ENCODE data around the gene PAX8.

The PAX8 gene

DNA sequence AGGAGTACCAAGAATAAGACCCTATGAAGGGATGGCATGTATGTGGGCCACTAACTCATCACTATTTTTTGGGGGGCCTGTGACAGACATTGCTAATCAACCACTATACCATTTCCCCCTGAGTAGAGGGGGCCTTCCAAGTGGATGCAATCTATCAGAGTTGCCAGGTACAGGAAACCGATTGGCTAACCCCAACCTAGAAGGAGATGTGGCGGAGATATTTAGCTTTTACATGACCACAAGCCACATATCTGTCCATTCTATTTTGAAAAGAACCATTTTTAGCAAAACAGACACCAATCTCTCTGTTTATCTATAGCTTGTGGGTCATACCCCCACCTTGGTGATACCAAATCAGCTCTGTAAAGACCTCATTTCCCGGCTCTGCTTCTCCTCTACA lies 51.0 kb downstream of the PAX8 start:
- Mint-ChIP-seq H3K4me3 (no peak overlapping the region), H3K36me3 (no peaks in the 10 kb centered on the region), H3K27ac (no peak overlapping the region), H3K27me3 (no peaks in the 10 kb centered on the region), H3K9me3 (no peaks in the 10 kb centered on the region), H3K4me1 (peaks cover 11% of the 10 kb centered on the region)
- ATAC-seq, result no peak

DNA sequence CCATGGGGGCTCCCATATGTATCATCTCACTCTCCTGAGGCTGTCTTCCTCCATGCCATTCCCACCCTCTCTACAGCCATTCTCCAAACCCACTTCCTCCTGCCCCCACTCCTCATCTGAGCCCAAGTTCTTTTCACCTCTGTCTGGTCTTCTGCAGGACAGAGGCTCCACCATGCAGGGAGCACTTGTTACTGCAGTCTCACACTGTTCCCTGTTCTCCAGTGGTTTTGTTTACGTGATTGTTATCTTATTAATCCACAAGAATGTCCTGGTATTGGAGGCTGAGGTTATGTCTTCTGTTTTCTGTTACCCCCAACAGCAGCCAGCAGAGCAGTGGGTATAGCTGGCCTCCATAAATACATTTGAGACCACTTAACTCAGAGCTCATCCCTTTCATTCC lies 51.4 kb downstream of the PAX8 start:
- no peaks in the 10 kb centered on the region for H3K27me3 Mint-ChIP-seq
- H3K27ac Mint-ChIP-seq, result no peak overlapping the region
- no peaks in the 10 kb centered on the region for H3K9me3 Mint-ChIP-seq
- H3K4me1 Mint-ChIP-seq, result peaks cover 11% of the 10 kb centered on the region
- no peaks in the 10 kb centered on the region for H3K36me3 Mint-ChIP-seq
- H3K4me3 Mint-ChIP-seq, result no peak overlapping the region
- no peak for ATAC-seq

DNA sequence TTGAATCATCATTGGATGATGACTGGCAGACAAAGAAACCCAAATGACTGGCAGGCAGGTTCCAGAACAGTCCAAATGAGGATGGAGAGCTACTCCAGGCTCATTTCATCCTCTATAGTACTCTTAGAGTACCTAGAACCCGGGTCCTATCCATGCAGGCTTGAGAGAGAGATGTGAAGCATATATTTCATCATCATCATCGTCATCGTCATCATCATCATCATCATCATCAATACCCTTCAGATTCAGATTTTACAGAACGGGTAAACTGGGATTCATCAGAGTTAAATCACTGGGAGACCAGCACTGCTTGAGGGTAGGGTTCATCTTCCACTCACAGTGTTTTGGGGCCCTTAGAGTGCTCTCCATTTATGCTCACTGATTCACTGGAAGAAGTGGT lies 52.3 kb downstream of the PAX8 start:
- Mint-ChIP-seq H3K36me3 (no peaks in the 10 kb centered on the region), H3K27me3 (no peaks in the 10 kb centered on the region), H3K27ac (no peak overlapping the region), H3K4me1 (peaks cover 11% of the 10 kb centered on the region), H3K9me3 (no peaks in the 10 kb centered on the region), H3K4me3 (no peak overlapping the region)
- no peak for ATAC-seq

DNA sequence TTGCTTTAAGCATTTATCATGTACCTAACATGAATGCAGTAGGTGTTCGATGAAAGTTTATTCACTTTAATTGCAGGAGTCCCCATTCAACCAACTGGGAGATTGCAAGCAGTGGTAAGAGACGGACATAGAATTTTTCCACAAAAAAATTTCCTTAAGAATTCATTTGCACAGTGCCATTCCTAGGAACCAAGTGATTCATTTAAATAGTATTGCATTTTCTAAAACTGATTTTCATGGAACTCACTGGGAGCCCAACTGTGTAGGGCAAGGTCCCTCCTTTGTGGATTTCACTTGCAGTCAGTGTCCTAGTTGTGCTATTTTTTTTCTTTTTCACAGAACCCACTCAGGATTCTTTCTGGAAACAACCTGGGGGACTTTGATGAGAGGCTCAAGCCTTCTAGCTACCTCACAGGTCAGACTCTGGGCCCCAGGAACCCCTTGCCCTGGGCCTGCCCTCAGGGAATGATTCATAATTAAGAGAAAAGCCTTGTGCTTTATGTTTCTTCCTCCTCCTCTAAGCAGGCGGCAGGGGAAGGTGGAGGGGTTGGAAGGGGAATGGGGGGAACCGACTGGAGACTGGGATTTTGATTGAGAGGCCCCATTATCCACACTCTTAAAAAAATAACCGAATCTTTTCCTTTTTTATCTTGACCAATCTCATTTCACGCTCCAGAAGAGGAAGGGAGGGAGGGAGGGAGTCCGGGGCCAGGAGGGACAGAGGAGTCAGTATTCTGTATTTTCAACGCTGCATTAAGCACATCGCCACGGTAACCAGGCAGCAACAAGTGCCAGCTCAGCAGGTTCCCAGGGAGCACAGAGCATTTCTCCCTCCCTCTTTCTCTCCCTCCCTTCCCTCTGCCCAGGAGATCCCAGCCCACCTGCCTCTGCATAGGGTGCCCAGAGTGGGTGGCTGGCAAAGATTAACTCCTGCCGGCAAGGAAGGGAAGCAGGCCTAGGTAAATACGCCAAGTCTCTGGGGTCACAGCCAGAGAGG lies 53.2 kb downstream of the PAX8 start:
- Mint-ChIP-seq H3K9me3 (no peaks in the 10 kb centered on the region), H3K4me1 (peaks cover 4% of the 10 kb centered on the region), H3K4me3 (no peak overlapping the region), H3K27ac (no peak overlapping the region), H3K36me3 (no peaks in the 10 kb centered on the region), H3K27me3 (no peaks in the 10 kb centered on the region)
- ATAC-seq, result no peak

DNA sequence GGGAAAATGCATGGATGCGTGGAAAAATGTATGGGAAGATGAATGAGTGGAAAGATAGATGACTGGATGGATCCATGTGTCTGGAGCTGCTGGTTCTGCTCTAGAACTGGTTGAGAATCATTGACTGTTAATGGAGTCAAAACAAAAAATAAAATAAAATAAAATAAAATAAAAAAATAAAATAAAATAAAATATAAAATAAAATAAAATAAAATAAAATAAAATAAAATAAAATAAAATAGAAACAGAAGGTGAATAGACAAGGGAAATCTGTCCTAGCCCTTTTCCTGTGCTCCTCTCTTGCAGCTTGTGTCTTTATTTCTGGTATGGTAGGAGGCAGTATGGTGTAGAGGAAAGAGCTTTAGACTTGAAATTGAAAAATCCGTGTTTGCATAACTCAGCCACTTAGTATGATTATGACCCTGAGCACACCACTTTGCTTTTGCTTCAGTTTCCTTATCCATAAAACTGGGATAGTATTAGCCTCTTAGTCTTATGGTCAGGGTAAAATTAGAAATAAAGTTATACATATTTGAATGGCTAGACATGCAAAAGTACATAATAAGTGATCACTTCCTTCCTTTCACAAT lies 54.0 kb downstream of the PAX8 start:
- no peaks in the 10 kb centered on the region for H3K36me3 Mint-ChIP-seq
- H3K9me3 Mint-ChIP-seq, result no peaks in the 10 kb centered on the region
- H3K4me3 Mint-ChIP-seq, result no peak overlapping the region
- H3K4me1 Mint-ChIP-seq, result no peaks in the 10 kb centered on the region
- no peak overlapping the region for H3K27ac Mint-ChIP-seq
- no peak for ATAC-seq
- no peaks in the 10 kb centered on the region for H3K27me3 Mint-ChIP-seq

DNA sequence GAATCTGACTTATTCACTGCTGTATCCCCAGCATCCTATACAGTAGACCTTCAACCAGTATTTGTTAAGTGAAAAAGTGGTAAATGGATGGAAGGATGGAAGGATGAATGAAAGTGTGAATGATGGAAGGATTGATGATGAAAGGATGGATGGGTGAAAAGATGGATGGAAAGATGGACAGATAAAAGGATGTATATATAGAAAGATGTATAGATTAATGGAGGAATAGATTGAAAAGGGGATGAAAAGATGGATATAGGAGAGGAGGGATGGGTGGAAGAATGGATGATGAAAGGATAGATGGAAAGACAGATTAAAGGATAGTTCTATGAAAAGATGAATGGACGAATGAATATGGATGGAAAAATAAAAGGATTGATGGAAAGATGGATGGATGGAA lies 54.9 kb downstream of the PAX8 start:
- H3K27me3 Mint-ChIP-seq, result no peaks in the 10 kb centered on the region

DNA sequence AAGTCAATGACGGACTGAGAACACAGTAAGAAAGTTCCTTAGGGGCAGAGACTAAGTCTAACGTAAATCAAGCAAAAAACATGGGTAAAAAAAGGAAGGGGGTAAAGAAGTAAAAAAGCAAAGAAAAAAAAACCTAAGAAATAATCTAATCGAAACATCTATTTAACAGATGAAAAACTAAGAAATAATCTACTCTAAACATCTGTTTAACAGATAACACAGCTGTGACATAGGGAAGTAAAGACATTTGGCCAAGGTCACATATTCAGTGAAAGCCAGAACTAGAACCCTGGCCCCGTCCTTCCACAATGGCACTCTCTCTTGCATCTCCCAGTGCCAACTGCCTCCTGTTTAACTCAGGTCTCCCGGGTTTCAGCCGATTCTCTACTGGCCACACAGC lies 56.9 kb downstream of the PAX8 start:
- H3K36me3 Mint-ChIP-seq, result no peaks in the 10 kb centered on the region
- H3K27ac Mint-ChIP-seq, result no peak overlapping the region
- ATAC-seq, result no peak
- H3K27me3 Mint-ChIP-seq, result no peaks in the 10 kb centered on the region
- H3K9me3 Mint-ChIP-seq, result no peaks in the 10 kb centered on the region
- H3K4me3 Mint-ChIP-seq, result no peak overlapping the region
- peaks cover 13% of the 10 kb centered on the region for H3K4me1 Mint-ChIP-seq

More for the DNA sequence above, 54.9 kb downstream of the PAX8 start:
- Mint-ChIP-seq H3K27ac (no peak overlapping the region), H3K4me3 (no peak overlapping the region), H3K4me1 (no peaks in the 10 kb centered on the region), H3K36me3 (no peaks in the 10 kb centered on the region), H3K9me3 (no peaks in the 10 kb centered on the region)
- no peak for ATAC-seq

DNA sequence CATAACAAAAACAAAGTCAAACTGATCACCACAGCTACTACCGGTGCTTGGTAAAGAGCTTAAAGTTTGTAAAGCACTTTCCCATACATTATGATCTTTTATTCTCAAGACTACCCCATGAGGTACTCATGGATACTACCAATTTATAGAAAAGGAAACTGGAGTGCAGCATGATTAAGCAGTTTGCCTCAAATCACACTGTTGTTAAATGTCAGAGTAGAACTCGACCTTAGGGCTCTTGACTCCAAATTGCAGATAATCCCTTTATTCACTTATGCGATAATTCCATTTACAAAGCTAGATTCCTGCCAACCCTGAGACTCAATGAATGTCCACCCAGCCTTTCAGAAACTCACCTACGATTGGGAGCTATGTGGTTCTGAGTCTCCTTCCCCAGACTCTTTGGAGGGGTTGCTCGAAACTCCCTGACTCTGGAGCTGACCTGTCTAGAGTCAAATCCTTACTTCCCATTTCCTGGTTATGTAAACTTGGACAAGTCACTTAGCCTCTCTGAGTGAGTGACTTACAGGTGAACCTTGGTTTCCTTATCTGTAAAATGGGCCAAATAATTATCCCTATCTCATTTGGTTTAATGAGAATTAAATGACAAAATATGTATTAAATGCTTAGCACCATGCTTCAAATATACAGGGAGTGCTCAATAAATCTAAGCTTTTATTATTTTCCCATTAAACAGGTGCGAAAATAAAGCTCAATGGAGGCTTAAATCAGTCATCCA lies 57.6 kb downstream of the PAX8 start:
- H3K27me3 Mint-ChIP-seq, result no peaks in the 10 kb centered on the region
- no peak overlapping the region for H3K4me3 Mint-ChIP-seq
- ATAC-seq, result no peak
- H3K9me3 Mint-ChIP-seq, result no peaks in the 10 kb centered on the region
- no peak overlapping the region for H3K27ac Mint-ChIP-seq
- H3K36me3 Mint-ChIP-seq, result no peaks in the 10 kb centered on the region
- H3K4me1 Mint-ChIP-seq, result peaks cover 13% of the 10 kb centered on the region

DNA sequence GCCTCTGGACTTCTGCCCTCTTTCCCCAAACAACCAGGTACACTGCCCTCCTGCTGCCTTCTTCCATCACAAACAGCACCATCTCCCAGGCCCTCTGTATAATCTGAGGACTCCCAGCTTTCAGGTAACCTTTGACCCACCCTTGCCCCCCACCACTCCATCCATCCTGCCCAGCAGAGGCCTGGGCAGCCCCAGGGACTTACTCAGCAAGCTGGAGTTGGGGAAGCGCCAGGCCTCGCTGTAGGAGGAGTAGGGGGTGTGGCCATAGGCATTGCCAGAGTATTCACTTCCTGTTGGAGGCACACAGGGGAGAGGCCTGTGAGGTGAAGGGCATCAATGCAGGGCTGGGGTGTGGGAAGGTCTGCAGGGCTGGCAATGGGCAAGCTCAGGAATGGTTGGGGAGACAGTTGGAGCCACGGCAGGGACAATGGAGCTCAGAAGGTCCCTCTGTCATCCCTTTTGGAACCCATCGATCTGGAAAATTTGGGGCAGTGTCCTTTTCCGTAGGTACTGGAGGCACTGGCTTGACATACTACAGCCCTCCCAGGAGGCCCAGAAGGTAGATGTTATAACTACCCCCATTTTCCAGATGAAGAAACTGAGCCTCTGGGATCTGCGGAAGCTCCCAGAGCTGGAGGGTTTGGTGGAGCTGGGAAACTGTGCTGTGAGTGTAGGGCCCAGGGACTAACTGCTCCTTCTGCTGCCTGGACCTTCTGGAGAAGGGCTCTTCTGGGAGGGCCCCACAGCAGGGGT lies 58.7 kb downstream of the PAX8 start:
- no peaks in the 10 kb centered on the region for H3K9me3 Mint-ChIP-seq
- no peak for ATAC-seq
- no peaks in the 10 kb centered on the region for H3K27me3 Mint-ChIP-seq

DNA sequence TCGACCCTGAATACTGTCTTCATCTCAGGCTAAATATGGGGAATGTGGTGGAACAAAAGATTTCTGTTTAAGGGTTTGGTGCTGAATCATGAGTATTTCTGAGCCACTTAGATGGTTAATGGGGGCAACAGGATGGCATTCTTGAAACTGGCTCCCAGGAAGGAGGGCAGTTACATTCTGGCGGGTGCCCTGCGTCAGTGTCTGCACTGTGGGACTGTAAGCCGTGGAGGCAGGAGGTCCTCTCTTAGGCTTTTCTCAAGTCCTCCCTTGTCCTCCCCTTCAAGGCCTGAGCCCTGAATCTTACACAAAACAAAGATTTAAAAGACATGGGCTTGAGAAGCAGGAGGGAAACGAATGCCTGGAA lies 59.2 kb downstream of the PAX8 start:
- Mint-ChIP-seq H3K9me3 (no peaks in the 10 kb centered on the region), H3K4me1 (peaks cover 13% of the 10 kb centered on the region), H3K27ac (no peak overlapping the region), H3K27me3 (no peaks in the 10 kb centered on the region), H3K36me3 (no peaks in the 10 kb centered on the region), H3K4me3 (no peak overlapping the region)
- no peak for ATAC-seq

More for the DNA sequence above, 58.7 kb downstream of the PAX8 start:
- Mint-ChIP-seq H3K36me3 (no peaks in the 10 kb centered on the region), H3K27ac (no peak overlapping the region), H3K4me3 (no peak overlapping the region), H3K4me1 (peaks cover 13% of the 10 kb centered on the region)

DNA sequence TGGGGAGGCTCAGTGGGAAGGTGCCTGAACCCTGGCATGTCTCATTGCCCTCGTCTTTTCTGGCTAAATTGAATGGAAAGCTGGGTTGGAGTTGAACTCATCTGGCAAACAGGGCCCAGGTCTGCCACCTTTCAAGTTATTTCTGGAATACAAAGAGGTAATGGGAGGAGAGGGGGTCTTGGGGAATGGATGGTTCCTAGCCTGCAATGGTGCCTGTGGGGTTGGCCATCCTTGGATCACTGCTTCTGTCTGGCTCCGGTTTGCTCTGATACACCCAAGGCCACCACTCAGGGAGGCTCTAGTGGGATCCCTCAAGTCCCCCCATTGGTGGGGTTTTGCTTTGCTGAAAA lies 59.7 kb downstream of the PAX8 start:
- peaks cover 13% of the 10 kb centered on the region for H3K4me1 Mint-ChIP-seq
- ATAC-seq, result no peak
- no peak overlapping the region for H3K4me3 Mint-ChIP-seq
- no peaks in the 10 kb centered on the region for H3K9me3 Mint-ChIP-seq
- no peaks in the 10 kb centered on the region for H3K36me3 Mint-ChIP-seq
- no peaks in the 10 kb centered on the region for H3K27me3 Mint-ChIP-seq
- H3K27ac Mint-ChIP-seq, result no peak overlapping the region

DNA sequence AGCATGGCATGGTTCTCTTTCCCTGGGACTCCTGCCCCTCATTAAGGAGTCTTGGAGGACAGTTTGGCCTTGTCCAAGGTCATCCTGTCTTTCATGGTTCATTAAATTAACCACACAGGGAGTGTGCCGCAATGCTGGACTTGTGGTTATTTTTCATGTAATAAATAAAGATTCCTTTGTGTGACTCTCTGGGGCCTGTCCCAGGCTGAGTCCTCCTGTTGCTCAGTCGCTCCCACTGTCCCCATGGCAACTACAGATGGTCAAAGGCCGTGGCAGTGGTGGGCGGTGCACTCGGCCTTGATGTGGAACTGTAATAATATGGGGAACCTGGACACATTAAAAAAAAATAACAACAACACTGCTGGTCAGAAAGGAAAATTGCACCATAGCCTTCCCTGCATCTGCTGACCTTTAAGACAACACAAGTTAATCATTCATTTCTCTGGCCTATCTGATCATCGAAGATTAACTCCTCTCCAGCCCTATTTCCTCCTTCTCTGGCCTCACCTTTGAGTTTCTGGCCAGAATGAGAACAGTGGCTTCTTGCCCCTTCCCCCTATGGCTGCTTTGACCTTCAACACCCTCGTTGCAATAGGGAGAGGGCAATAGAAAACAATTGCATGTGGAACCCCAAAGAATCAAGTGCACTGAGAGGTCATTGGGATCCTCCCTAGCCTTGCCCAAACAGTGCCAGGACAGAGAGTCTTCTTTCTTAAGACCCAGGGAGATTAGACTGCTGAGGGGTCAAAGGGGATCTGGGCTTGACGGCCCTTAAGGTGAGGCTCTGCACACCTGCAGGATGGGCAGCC lies 60.2 kb downstream of the PAX8 start:
- Mint-ChIP-seq H3K36me3 (no peaks in the 10 kb centered on the region), H3K27me3 (peaks cover 2% of the 10 kb centered on the region), H3K27ac (no peak overlapping the region), H3K9me3 (no peaks in the 10 kb centered on the region), H3K4me1 (peaks cover 13% of the 10 kb centered on the region), H3K4me3 (no peak overlapping the region)
- no peak for ATAC-seq

DNA sequence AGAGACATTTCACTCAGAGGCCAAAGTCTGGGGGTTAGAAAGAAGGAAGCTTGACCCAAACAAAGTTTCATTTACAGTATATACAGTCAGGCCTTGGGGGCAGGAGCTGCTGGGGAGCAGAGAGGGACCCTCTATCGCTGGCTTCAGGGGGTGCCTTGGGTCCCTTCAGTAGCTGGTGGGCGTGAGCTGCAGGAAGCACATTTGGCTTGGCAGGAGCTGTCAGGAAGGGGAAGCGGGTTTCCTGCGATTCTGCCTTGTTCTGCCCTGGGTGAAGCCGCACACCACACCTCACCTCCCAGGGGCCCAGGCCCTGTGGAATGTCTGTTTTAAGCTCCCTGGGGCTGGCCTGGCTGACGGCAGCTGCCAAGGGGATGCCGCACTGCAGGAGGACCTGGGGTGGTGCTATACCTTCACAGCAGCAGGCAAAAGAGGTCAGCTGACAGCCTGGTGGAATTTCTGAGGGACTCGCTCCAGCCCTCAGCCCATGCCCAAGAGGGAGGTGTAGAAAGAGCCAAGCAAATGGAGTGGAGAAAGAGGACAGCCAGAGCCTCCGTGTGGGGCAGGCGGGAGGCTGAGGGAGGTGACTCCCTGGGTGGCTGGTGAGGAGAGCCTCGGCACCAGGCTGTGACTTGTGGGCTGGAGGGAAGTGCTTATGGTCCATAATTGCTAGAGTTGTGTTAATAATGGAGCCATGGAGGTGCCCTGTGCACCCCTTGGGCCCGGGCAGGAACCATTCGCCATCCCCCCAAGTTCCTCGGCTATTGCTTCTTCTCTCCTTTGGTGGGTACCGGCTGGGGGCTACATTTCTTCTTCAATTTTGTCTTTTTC lies 61.1 kb downstream of the PAX8 start:
- ATAC-seq, result no peak
- peaks cover 10% of the 10 kb centered on the region for H3K27me3 Mint-ChIP-seq
- H3K36me3 Mint-ChIP-seq, result no peaks in the 10 kb centered on the region
- no peak overlapping the region for H3K4me3 Mint-ChIP-seq
- H3K27ac Mint-ChIP-seq, result peak overlapping the region; percentile 46
- H3K4me1 Mint-ChIP-seq, result peaks cover 13% of the 10 kb centered on the region
- no peaks in the 10 kb centered on the region for H3K9me3 Mint-ChIP-seq

Data from stimulated activated memory B cell treated with anti-CD40 and anti-IgM and Interleukin-4, amounts not matched to agents 10 μg/mL and 1 μg/mL and 100 μg/mL, for 72 hours (primary cell).